Lower lobe of right lung (tissue), 2 donors: ENCODE data around the gene MYO10. TPM values are rescaled to one million over a fixed set of nuclear protein-coding genes. Genes with fewer than 3 reads are reported as not detected.
A peak's percentile ranks its signal among the peaks of the same experiment; 100 is the strongest.

Source experiments
- ATAC-seq, 2 donors: fragments of 200-7000 bp; cut with Tn5 transposase; one replicate each; pipeline ENCODE4 v1.9.1; 2020 to 2022; ENCODE audit warnings: mild to moderate bottlenecking in 2 of 2, moderate library complexity in 2 of 2
- DNase-seq: peaks from one replicate; pipeline ENCODE4 v3.0.0-alpha.2; 2020
- H3K27ac ChIP-seq: fragments of 200-600 bp; one replicate; pipeline ENCODE4 v1.8.0; 2022
- H3K27me3 ChIP-seq: fragments of 200-600 bp; one replicate; pipeline ENCODE4 v1.8.0; 2022; ENCODE audit warnings: low read depth
- H3K36me3 ChIP-seq: fragments of 200-600 bp; one replicate; pipeline ENCODE4 v1.8.0; 2022; ENCODE audit warnings: mild to moderate bottlenecking
- H3K4me1 ChIP-seq: fragments of 200-600 bp; one replicate; pipeline ENCODE4 v1.8.0; 2022
- H3K4me3 ChIP-seq: fragments of 200-600 bp; one replicate; pipeline ENCODE4 v1.8.0; 2022; ENCODE audit warnings: mild to moderate bottlenecking
- H3K9me3 ChIP-seq: fragments of 200-600 bp; one replicate; pipeline ENCODE4 v1.8.0; 2022
- intact Hi-C: fragments of 100-400 bp; cut with DNase I; formaldehyde crosslinking; loops from one replicate; pipeline ENCODE4 v1.11.0; 2022
- total RNA-seq: library from RNA; stranded (reverse); fragmentation: NEBNext Ultra II Directional; extraction: Animal tissue kit (Norgen Biotek cat#: 25700); gene quantifications from one replicate; pipeline ENCODE4 v1.2.1, GENCODE V29; 2021
- TF ChIP-seq, protein P1 (sequence below): fragments of 200-600 bp; IDR thresholded peaks from one replicate; pipeline ENCODE4 v1.8.0; 2022; ENCODE audit warnings: antibody characterized with exemption, mild to moderate bottlenecking
- donor health status: DM: no; HTN: yes; CAD: no; lungs with severe emphysema.

MYO10 gene
- total RNA-seq, 1 donor from 2014 or later, result 51.5 TPM

GRCh38 chr5:16642867-16643266, 293.2 kb downstream of the MYO10 start:
- Histone ChIP-seq H3K9me3 (no peaks in the 10 kb centered on the region), H3K27me3 (no peaks in the 10 kb centered on the region), H3K4me1 (no peaks in the 10 kb centered on the region), H3K4me3 (no peak overlapping the region), H3K36me3 (no peaks in the 10 kb centered on the region), H3K27ac (no peak overlapping the region)
- TF ChIP-seq, protein P1, sequence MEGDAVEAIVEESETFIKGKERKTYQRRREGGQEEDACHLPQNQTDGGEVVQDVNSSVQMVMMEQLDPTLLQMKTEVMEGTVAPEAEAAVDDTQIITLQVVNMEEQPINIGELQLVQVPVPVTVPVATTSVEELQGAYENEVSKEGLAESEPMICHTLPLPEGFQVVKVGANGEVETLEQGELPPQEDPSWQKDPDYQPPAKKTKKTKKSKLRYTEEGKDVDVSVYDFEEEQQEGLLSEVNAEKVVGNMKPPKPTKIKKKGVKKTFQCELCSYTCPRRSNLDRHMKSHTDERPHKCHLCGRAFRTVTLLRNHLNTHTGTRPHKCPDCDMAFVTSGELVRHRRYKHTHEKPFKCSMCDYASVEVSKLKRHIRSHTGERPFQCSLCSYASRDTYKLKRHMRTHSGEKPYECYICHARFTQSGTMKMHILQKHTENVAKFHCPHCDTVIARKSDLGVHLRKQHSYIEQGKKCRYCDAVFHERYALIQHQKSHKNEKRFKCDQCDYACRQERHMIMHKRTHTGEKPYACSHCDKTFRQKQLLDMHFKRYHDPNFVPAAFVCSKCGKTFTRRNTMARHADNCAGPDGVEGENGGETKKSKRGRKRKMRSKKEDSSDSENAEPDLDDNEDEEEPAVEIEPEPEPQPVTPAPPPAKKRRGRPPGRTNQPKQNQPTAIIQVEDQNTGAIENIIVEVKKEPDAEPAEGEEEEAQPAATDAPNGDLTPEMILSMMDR, result no peak
- ATAC-seq (no peak), DNase-seq (no peak)
- intact Hi-C loops, result no loop called here

- no peaks in the 10 kb centered on the region for H3K4me1 ChIP-seq
- no peaks in the 10 kb centered on the region for H3K27me3 ChIP-seq
Measured at GRCh38 chr5:16639206-16639605, 296.9 kb downstream of the MYO10 start.

DNA sequence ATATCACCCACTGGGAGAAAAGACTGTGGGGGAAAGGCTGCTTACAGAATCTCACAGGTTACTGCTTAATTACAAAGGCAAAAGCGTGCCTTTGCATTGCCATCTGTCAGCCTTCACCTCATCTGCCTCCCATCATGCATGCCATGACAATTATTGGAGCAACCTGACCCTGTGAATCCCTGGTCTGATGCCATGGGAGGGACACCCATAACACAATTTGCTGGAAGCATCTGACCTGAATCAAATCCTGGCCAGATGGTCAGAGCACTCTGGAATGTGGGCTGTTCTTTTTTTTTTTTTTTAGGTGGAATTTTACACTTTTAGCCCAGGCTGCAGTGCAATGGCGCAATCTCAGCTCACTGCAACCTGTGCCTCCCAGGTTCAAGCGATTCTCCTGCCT, 307.7 kb downstream of the MYO10 start:
- intact Hi-C loops, result no loop called here
- DNase-seq (no peak), ATAC-seq (no peak)
- TF ChIP-seq, protein P1, result no peak
- no peak overlapping the region for H3K4me3 ChIP-seq
- H3K4me1 ChIP-seq, result peaks cover 7% of the 10 kb centered on the region
- no peak overlapping the region for H3K27ac ChIP-seq
- no peaks in the 10 kb centered on the region for H3K9me3 ChIP-seq
- H3K36me3 ChIP-seq, result no peaks in the 10 kb centered on the region
- H3K27me3 ChIP-seq, result peaks cover 4% of the 10 kb centered on the region

More at GRCh38 chr5:16639206-16639605, 296.9 kb downstream of the MYO10 start:
- H3K9me3 ChIP-seq, result no peaks in the 10 kb centered on the region
- TF ChIP-seq, protein P1, result no peak
- DNase-seq (no peak), ATAC-seq (no peak)
- intact Hi-C loops, result no loop called here
- H3K27ac ChIP-seq, result no peak overlapping the region
- H3K4me3 ChIP-seq, result no peak overlapping the region
- no peaks in the 10 kb centered on the region for H3K36me3 ChIP-seq

GRCh38 chr5:16626696-16627264, 309.3 kb downstream of the MYO10 start:
- DNase-seq, result no peak
- no peak overlapping the region for H3K27ac ChIP-seq
- H3K27me3 ChIP-seq, result peaks cover 4% of the 10 kb centered on the region
- TF ChIP-seq, protein P1, result no peak
- H3K4me1 ChIP-seq, result peaks cover 7% of the 10 kb centered on the region
- no peaks in the 10 kb centered on the region for H3K36me3 ChIP-seq
- H3K9me3 ChIP-seq, result no peaks in the 10 kb centered on the region
- peak; percentile 61 to 62 for ATAC-seq
- H3K4me3 ChIP-seq, result no peak overlapping the region
- intact Hi-C loops, result no loop called here

- TF ChIP-seq, protein P1, result no peak
- peaks cover 4% of the 10 kb centered on the region for H3K27me3 ChIP-seq
- DNase-seq (no peak), ATAC-seq (peak; percentile 20 to 48)
- no peak overlapping the region for H3K4me3 ChIP-seq
- peaks cover 7% of the 10 kb centered on the region for H3K4me1 ChIP-seq
- H3K9me3 ChIP-seq, result no peaks in the 10 kb centered on the region
- no peak overlapping the region for H3K27ac ChIP-seq
- intact Hi-C loops, result no loop called here
- H3K36me3 ChIP-seq, result no peaks in the 10 kb centered on the region
Measured at GRCh38 chr5:16625096-16625495, 311.0 kb downstream of the MYO10 start.
